ENCODE results near the gene SH3RF3.

Gene SH3RF3

DNA sequence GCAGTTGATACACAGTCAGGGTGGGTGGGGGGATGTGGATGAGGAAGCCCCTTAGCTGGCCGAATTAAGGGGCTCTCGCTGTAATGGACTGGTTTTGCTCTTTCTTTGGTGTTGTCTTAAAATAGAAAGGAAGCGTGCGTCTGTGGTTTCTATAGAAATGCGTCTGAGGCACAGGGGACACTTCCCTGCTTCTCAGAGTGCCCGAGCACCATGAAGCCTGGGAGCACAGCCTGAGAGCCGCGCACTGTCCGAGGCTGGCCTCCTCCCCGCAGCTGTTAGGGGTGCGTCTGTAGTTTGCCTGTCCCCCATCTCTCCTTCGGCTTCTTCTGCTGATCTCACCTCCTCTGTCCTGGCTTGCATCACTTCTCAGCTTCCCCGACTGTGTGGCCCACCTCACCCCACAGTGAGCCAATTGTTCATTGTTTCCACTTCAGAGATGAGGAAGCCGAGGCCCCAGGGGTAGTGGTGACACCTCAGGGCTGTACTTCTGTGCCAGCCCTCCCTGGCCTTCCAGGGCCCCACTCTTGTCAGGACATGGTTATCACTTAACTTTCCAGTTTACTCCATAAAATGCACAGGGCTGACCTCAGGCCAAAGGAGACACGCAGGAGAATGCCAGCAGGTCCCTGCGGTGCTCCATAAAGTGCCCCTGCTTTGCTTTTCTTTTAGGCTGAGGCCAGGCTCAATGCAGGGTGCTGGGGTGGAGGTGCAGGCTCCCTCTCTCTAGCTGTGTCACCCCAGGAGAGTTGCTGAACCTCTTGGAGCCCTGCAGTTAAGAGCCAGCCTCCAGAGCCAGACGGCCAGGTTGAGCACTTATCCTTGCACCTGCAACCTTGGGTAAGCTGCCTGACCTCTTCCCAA lies 274.2 kb downstream of the SH3RF3 start:
- TF ChIP-seq GLIS3 (CRISPR knock-in tag; IDR thresholded peaks at IDR 0.05) (no peak), RARB (CRISPR knock-in tag; IDR thresholded peaks at IDR 0.05) (no peak), ZFP30 (CRISPR knock-in tag; IDR thresholded peaks at IDR 0.05) (no peak), ZNF70 (CRISPR knock-in tag; IDR thresholded peaks at IDR 0.05) (no peak), ARNTL (CRISPR knock-in tag; IDR thresholded peaks at IDR 0.05; ENCODE audit: borderline replicate concordance, low read depth) (no peak), ZNF8 (CRISPR knock-in tag; IDR thresholded peaks at IDR 0.05) (no peak), PPARA (CRISPR knock-in tag; IDR thresholded peaks at IDR 0.05; ENCODE audit: borderline replicate concordance) (no peak)
- TF ChIP-seq, protein P1, sequence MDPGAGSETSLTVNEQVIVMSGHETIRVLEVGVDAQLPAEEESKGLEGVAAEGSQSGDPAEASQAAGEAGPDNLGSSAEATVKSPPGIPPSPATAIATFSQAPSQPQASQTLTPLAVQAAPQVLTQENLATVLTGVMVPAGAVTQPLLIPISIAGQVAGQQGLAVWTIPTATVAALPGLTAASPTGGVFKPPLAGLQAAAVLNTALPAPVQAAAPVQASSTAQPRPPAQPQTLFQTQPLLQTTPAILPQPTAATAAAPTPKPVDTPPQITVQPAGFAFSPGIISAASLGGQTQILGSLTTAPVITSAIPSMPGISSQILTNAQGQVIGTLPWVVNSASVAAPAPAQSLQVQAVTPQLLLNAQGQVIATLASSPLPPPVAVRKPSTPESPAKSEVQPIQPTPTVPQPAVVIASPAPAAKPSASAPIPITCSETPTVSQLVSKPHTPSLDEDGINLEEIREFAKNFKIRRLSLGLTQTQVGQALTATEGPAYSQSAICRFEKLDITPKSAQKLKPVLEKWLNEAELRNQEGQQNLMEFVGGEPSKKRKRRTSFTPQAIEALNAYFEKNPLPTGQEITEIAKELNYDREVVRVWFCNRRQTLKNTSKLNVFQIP (CRISPR knock-in tag; IDR thresholded peaks at IDR 0.05; ENCODE audit: borderline replicate concordance, low read depth): no peak
- TF ChIP-seq, protein P2, sequence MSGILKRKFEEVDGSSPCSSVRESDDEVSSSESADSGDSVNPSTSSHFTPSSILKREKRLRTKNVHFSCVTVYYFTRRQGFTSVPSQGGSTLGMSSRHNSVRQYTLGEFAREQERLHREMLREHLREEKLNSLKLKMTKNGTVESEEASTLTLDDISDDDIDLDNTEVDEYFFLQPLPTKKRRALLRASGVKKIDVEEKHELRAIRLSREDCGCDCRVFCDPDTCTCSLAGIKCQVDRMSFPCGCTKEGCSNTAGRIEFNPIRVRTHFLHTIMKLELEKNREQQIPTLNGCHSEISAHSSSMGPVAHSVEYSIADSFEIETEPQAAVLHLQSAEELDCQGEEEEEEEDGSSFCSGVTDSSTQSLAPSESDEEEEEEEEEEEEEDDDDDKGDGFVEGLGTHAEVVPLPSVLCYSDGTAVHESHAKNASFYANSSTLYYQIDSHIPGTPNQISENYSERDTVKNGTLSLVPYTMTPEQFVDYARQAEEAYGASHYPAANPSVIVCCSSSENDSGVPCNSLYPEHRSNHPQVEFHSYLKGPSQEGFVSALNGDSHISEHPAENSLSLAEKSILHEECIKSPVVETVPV (CRISPR knock-in tag; IDR thresholded peaks at IDR 0.05): no peak
- ATAC-seq: no peak

DNA sequence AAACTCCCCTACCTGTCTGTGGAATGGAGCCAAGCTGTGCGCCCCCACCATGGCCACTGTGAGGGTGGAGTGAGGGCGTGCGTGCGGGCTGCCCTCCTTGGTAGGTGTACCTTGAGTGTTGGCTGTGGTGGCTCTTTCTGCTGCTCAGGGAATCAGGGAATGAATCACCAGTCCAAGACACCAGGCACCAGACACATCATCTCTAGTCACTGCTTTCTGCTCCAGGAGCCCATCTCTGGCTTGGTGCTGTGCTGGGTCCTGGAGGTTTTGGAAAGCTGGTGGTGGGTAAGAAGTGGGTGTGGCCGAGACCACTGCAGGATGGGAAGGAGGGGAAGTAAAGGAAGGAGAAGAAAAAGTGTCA lies 274.8 kb downstream of the SH3RF3 start:
- ATAC-seq: no peak; the same call in 2 of the 3 replicates
- TF ChIP-seq, protein P1 (CRISPR knock-in tag; IDR thresholded peaks at IDR 0.05; ENCODE audit: borderline replicate concordance, low read depth): no peak
- TF ChIP-seq, protein P3, sequence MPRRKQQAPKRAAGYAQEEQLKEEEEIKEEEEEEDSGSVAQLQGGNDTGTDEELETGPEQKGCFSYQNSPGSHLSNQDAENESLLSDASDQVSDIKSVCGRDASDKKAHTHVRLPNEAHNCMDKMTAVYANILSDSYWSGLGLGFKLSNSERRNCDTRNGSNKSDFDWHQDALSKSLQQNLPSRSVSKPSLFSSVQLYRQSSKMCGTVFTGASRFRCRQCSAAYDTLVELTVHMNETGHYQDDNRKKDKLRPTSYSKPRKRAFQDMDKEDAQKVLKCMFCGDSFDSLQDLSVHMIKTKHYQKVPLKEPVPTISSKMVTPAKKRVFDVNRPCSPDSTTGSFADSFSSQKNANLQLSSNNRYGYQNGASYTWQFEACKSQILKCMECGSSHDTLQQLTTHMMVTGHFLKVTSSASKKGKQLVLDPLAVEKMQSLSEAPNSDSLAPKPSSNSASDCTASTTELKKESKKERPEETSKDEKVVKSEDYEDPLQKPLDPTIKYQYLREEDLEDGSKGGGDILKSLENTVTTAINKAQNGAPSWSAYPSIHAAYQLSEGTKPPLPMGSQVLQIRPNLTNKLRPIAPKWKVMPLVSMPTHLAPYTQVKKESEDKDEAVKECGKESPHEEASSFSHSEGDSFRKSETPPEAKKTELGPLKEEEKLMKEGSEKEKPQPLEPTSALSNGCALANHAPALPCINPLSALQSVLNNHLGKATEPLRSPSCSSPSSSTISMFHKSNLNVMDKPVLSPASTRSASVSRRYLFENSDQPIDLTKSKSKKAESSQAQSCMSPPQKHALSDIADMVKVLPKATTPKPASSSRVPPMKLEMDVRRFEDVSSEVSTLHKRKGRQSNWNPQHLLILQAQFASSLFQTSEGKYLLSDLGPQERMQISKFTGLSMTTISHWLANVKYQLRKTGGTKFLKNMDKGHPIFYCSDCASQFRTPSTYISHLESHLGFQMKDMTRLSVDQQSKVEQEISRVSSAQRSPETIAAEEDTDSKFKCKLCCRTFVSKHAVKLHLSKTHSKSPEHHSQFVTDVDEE (CRISPR knock-in tag; IDR thresholded peaks at IDR 0.05): no peak
- TF ChIP-seq GLIS3 (CRISPR knock-in tag; IDR thresholded peaks at IDR 0.05): no peak
- no peak for TF ChIP-seq ZNF8 (CRISPR knock-in tag; IDR thresholded peaks at IDR 0.05)
- no peak for TF ChIP-seq PPARA (CRISPR knock-in tag; IDR thresholded peaks at IDR 0.05; ENCODE audit: borderline replicate concordance)

DNA sequence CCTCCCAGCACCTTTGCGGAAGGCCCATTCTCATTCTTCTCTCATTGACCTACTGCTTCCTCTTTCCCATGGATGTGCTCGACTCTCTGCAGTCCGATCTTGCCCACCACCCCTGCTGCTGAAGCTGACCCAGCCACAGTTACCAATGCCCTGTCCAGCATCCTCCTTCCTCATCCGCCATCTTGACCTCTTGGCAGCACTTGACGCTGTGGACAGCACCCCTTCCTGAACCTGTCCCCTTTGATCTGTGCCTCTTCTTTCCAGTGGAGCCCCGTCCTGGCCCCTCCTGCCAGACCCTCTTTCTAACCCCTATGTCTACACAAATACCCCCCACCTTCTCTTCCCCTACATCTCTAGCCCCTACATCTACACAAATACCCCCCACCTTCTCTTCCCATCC lies 275.7 kb downstream of the SH3RF3 start:
- TF ChIP-seq, protein P4, sequence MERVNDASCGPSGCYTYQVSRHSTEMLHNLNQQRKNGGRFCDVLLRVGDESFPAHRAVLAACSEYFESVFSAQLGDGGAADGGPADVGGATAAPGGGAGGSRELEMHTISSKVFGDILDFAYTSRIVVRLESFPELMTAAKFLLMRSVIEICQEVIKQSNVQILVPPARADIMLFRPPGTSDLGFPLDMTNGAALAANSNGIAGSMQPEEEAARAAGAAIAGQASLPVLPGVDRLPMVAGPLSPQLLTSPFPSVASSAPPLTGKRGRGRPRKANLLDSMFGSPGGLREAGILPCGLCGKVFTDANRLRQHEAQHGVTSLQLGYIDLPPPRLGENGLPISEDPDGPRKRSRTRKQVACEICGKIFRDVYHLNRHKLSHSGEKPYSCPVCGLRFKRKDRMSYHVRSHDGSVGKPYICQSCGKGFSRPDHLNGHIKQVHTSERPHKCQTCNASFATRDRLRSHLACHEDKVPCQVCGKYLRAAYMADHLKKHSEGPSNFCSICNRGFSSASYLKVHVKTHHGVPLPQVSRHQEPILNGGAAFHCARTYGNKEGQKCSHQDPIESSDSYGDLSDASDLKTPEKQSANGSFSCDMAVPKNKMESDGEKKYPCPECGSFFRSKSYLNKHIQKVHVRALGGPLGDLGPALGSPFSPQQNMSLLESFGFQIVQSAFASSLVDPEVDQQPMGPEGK (CRISPR knock-in tag; IDR thresholded peaks at IDR 0.05; ENCODE audit: borderline replicate concordance): no peak
- TF ChIP-seq OSR1 (CRISPR knock-in tag; IDR thresholded peaks at IDR 0.05): no peak
- TF ChIP-seq, protein P5, sequence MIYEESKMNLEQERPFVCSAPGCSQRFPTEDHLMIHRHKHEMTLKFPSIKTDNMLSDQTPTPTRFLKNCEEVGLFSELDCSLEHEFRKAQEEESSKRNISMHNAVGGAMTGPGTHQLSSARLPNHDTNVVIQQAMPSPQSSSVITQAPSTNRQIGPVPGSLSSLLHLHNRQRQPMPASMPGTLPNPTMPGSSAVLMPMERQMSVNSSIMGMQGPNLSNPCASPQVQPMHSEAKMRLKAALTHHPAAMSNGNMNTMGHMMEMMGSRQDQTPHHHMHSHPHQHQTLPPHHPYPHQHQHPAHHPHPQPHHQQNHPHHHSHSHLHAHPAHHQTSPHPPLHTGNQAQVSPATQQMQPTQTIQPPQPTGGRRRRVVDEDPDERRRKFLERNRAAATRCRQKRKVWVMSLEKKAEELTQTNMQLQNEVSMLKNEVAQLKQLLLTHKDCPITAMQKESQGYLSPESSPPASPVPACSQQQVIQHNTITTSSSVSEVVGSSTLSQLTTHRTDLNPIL (CRISPR knock-in tag; IDR thresholded peaks at IDR 0.05; ENCODE audit: low read depth): no peak
- TF ChIP-seq TOX (CRISPR knock-in tag; IDR thresholded peaks at IDR 0.05; ENCODE audit: borderline replicate concordance): no peak
- no peak for TF ChIP-seq ZFP30 (CRISPR knock-in tag; IDR thresholded peaks at IDR 0.05)
- no peak for TF ChIP-seq ZNF565 (CRISPR knock-in tag; conservative IDR thresholded peaks at IDR 0.05; ENCODE audit: low read depth)
- no peak for ATAC-seq

All from SK-N-SH treated with all-trans-retinoic acid at 6 μM for 48 hours (cell line).